DMS53 (cell line): Measurements from ENCODE around the gene RBMXL2.

Source experiments
- DNase-seq: peaks from one replicate; lab custom pipeline; 2025; lab: John Stamatoyannopoulos, UW

The RBMXL2 gene

DNA sequence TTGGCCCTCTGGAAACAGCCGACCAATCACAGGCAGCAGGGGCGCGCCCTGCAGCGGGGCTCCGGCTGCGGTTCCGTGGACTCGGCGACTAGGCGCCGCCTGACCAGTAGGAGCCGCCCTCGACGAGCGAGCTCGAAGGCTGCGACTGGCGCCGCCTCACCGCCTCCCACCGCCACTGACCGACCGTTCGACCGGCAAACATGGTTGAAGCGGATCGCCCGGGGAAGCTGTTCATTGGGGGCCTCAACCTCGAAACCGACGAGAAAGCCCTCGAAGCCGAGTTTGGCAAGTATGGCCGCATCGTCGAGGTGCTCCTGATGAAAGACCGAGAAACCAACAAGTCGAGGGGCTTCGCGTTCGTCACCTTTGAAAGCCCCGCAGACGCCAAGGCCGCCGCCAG, at the start of gene RBMXL2:
RBMXL2 (plus strand) TSS at position 78 of the 400 bp plus-strand sequence; CDS start at position 201, 123 bp downstream.
- DNase-seq, result no peak

DNA sequence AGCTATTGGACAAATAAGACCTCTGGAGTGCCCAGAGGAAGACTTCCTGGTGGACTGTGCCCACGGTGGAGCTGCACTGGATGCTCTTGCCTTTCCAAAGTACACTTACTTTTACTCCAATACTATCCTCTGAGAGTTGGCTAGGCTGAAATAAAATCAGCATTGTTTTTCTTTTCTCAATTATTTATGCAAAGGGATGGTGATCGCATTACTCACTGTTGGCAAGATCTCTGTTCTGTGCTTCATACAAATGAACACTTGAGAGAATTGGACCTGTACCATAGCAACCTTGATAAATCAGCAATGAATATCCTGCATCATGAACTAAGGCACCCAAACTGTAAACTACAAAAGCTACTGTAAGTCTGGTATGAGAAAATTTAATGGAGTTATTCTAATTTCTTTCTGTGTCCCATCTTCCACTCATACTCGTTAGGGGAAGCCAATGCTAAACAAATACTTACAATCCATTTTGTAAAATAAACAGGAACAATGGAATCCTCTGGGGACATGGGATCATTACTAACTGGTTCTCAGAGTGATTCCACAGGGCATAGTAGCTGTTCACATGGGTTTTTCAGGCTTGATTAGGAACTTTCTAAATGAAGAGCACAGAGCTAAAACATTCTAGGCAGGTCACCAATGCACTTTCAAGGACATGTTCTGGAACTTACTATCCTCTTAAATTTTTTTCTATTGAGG, 42.2 kb upstream of the RBMXL2 start:
- no peak for DNase-seq

DNA sequence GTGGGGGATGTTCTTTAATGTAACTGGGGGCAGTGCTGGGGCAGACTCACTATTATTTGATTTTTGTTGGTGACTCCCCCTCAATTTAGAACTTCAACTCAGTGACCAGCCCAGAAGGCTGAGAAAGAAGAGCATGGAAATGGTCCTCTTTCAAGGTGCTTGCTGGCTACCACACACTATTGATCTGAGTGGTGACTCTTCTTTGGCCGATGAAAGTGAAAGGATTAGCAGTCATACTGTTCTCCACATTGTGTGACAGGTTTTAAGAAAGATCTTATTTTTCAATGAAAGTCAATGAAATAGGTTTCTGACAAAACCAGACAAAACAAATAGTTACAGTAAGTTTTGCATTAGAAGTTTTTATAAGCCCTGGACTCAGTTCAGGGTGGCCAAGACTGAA, 38.6 kb upstream of the RBMXL2 start:
- no peak for DNase-seq

DNA sequence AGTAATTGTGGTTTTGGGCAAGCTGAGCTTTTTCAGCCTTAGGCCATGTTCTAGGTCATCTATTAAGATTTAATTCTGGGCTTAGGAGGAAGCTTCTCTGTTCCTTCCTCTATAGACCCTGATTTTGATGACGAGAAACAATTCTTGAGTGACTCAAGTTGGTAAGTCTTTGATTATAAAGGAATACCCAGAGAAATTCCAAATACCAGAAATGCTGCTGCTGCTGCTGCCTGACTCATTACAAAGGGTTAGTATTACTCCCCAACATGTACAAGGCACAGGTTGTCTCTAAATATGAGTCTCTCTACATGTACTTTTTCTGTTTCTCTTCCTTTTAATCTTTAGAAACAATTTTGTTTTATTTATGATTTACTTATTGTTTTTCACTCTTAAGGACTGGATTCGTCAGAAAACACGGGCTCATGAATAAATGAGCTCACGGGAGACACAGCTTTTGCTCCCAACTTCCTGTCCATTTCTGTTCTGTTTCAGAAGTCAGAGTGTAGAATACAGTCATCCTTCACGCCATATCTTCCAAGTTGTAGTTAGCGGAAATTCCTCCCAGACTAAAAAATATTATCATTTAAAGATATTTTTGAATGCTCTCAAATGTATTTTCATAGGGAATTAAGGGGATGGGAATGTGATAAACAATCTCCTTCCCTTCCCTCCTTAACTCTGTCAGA, 31.8 kb upstream of the RBMXL2 start:
- DNase-seq, result no peak

DNA sequence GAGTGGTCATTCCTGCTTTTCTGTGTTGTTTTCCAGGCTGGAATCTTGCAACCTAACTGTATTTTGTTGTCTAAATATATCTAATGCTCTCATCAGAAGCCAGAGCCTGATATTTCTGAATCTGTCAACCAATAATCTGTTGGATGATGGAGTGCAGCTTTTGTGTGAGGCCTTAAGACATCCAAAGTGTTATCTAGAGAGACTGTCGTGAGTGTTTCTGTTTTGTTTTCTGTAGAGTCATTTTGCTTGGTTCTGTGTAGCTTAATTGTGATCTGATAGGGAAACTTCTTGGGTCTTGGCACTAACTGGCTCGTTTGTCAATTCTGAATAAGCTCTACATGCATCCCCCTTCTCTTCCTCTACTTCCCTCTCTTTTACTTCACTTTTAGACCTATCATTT, 31.2 kb upstream of the RBMXL2 start:
- DNase-seq, result no peak

DNA sequence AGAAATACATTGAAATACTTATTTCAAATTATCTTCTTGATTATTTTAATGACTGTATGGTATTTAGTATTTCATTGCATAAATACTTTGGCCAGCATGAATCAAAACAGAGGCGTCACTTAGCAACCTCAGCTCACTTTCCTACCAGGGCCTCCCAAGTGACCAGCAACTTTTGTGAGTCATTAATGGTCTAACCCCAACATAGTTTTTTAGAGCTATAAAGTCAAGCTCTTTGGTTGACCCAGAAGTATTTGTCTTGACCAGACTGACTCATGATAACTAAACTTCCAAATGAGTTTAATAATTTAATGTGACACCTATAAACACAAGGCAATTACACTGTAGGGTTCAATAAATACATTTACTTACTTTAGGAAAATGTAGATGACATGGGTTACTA, 27.9 kb upstream of the RBMXL2 start:
- DNase-seq, result no peak

DNA sequence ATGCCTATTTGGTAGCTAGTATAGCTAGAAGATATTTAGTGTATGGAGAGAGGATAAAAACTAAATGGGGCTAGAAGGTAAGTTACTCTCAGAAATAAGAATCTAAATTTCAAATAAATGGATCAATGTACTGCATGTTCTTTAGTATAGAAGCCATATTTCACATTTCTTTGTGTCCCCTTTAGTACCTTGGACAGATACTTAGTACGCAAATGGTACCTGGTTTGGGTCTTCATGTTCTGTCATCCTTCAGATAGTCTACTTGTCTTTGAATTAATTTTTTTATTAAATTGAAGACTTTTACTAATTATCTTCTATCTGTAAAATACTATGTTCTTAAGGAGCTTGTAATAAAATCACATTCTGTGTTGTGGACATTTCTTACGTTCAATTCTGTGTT, 26.3 kb upstream of the RBMXL2 start:
- no peak for DNase-seq

DNA sequence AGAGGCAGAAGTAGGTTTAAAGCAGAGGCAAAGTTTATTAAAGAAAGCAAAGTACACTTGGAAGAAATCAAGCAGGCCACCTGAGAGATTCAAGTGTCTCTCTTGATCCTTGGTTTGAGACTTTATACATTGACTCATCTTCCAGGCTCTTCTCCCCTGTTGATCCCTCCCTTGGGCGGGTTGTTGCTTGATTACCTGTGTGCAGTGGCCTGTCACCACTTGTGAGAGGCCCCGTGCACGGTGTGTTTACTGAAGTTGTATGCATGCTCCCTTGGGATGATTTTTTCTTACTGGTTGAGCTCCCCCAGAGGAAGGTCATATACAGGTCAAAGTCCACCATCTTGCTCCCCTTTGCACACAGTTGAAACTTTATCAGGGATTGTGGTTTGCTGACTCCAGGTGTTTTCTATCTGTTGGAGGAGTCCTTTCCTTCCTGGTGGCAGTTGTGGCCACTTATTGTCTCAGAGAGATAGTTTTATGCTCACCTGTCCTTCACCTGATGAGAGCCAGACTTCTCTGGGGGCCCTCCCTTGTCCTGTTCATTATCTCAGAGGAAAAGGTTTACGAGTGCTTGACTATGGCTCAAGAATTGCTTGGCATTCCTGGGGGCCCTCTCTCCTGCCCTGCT, 16.3 kb upstream of the RBMXL2 start:
- DNase-seq, result peak; percentile 67

DNA sequence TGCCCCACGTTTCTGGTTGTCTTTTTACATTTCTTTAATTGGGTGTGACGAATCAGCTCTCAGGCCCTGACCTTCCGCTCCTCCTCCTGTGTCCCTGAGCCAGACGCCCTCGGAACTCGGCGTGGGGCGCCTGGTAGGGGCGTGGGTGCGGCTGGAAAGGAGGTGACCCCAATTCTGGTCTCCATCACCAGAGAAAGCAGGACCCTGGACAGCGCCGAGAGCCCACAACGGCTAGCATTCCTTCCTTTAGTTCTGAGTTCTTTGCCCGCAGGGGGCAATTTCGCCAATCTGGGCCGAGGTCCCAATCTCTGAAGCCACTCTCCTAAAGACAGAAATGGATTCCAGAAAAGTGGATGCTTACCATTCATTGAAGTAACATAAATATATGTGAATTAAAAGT, 11.7 kb upstream of the RBMXL2 start:
- DNase-seq, result no peak

DNA sequence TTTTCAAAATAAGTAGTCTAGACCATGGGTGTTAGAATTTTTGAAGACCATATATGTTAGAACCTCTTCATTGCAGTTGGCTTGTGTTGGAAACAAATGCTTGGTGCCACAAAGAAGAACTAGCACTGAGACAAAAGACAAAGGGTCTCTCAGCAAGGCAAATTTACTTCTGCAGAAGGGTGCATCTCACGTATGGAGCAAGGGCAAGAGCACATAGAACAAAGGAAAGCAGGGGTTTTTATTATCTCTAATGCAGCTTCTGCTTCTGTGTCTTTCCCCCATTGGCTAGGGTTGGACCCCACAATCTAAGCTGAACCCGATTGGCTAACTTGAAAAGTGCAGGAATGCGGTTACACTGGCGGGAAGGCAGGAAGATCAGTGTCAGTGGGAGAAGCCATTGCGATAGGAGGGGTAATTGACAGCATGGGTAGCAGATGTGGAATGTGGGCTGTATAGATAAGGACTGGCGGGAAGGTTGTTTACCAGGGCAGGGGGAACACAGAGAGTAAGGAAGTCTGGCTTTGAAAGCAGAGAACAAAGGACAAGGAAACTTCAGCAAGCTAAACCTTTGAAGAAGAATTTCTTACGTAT, 9.2 kb upstream of the RBMXL2 start:
- DNase-seq, result no peak

DNA sequence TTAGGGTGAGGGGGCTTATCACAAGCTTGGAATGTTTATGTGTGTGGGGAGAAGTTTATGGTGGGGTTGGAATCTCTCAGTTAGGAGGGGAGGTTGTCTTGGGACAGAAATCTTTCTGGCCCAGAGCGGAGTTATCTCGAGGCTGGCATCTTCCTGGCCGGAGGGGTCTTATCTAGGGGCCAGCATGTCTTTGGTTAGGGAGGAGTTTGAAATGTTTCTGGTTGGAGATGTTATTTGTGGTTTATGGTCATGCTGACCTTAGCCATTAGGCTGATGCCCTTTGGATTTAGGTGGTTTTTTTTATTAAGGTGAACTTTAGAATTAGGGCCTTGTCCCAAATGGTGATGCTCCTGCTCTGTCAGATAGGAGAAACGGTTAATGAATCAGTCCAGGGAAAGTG, 7.9 kb upstream of the RBMXL2 start:
- DNase-seq, result no peak

DNA sequence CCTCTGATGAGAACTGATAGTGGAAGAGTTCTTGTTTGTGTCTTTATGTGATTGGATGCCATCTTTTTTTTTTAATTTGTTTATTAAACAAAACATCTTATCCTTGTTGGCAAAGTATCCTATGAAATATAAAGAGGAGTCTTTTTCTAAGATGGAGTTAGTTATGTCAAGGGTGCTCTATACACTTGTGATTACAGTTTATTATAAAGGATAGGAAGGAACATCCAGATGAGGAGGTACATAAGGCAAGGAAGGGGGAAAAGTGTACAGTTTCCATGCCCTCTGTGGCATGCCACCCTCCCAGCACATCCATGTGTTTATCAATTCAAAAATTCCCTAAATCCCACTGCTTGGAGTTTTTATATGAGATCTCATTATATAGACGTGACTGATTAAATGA, 7.4 kb upstream of the RBMXL2 start:
- no peak for DNase-seq

DNA sequence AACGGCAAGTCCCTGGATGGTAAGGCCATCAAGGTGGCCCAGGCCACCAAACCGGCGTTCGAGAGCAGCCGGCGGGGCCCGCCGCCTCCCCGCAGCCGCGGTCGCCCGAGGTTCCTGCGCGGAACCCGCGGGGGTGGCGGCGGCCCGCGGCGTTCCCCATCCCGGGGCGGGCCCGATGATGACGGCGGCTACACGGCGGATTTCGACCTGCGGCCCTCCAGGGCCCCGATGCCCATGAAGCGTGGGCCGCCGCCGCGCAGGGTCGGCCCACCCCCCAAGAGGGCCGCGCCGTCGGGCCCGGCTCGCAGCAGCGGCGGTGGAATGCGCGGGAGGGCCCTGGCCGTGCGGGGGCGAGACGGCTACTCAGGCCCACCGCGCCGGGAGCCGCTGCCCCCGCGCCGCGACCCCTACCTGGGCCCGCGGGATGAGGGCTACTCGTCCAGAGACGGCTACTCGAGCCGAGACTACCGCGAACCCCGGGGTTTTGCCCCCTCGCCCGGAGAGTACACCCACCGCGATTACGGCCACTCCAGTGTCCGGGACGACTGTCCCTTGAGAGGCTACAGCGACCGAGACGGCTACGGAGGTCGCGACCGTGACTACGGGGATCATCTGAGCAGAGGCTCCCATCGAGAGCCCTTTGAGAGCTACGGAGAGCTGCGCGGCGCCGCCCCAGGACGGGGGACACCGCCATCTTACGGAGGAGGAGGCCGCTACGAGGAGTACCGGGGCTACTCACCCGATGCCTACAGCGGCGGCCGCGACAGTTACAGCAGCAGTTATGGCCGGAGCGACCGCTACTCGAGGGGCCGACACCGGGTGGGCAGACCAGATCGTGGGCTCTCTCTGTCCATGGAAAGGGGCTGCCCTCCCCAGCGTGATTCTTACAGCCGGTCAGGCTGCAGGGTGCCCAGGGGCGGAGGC, 792 bp downstream of the RBMXL2 start:
- no peak for DNase-seq

DNA sequence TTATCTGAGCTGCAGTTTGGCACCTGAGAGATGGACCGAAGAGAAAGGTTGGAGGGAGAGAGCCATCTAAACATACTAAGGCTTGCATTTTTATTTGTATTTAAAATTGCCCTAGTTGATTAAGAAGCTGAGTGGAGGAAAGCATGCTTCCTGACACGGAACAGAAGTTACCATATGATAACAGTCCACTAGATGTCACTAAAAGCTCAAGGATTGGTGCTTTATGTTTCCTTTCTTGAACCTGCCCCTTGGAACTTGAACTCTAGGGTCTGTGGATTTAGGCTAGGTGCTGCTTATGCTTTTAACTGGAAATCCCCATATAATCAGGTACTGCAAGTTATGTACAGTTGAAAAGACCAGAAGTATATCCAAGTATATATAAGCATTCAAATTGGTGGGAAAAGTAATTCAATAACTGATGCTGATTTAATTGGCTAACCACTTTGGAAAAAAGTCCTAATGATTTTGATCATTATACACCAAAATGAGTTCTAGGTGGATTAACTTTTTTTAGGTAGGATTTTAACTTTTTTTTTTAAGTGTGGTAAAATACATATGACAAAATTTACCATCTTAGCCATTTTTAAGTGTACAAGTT, 9.5 kb downstream of the RBMXL2 start:
- DNase-seq, result peak; percentile 77

DNA sequence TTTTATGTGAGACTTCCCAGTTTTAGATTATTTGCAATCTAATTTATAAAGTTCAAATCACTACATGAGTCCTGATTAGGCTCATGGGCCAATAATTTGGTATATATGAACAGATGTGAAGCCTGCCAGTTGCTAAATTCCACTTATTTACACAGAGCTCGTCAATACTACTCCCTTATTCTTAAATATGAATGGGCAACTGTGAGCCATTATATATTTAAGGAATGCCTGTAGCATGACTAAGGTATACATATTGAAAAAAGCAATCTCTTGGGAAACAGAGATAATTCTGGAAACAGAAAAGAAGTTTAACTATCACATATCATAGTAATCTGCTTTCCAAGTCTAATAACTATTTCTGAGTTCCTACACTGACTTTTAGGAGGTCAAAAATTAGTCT, 27.0 kb downstream of the RBMXL2 start:
- DNase-seq, result no peak

DNA sequence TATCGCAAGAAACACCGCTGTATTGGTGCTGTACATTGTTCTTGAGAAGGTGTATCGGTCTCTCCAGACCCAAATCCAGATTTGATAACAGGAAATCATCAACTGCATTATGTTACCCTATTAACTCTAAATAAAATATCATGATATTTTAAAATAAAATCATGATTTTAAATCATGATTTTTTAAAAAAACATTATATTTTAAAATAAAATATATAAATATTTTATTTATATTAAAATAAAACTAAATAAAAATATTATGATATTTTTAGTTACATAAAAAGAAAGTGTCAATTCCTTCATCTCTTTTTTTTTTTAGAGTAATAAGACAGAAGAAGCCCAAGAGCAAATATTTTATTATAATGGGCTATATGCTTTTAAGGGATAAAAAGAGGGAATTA, 27.6 kb downstream of the RBMXL2 start:
- no peak for DNase-seq

DNA sequence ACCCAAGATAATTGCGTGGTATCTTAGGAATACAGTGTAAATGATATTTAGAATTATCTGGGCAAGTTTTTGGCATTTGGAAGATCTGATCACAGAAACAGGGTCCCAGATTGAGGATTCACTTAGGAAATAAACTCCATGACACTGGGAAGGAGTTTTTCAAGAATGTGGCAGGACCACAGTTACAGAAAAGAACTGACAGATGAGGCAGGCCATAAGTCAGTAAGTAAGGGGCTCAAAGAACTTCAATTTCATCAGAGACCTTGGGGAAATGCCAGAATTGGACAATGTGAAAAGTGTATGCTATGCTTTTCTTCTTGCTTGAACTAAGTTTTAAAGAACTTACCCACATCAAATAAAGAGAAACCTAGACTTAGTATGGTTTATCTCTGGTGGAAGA, 49.3 kb downstream of the RBMXL2 start:
- no peak for DNase-seq
